BE2C (cell line): ENCODE measurements around the gene STRA6.

ENCODE experiments used
- DNase-seq: peaks from one replicate; pipeline ENCODE4 v3.0.0-alpha.2; 2020
- H3K27me3 ChIP-seq: fragments of 250-450 bp; sonication (Bioruptor Pico); 2 replicates; pipeline ENCODE4 v1.5.1; 2020; ENCODE audit warnings: mild to moderate bottlenecking
- H3K36me3 ChIP-seq: fragments of 250-450 bp; sonication (Bioruptor Pico); 2 replicates; pipeline ENCODE4 v1.5.1; 2020; ENCODE audit warnings: mild to moderate bottlenecking
- H3K4me1 ChIP-seq: fragments of 250-450 bp; sonication (Bioruptor Pico); 2 replicates; pipeline ENCODE4 v1.5.1; 2020
- H3K4me3 ChIP-seq: 2 replicates; pipeline ENCODE4 v1.5.1; 2011; ENCODE audit warnings: low read depth, low read length
- H3K9me3 ChIP-seq: fragments of 250-450 bp; sonication (Bioruptor Pico); 2 replicates; pipeline ENCODE4 v1.5.1; 2020
- CTCF ChIP-seq: IDR thresholded peaks from 2 replicates; pipeline ENCODE4 v1.5.1; 2012; ENCODE audit warnings: mild to moderate bottlenecking, low read depth, low read length

STRA6 gene

GRCh38 chr15:74244822-74245341, 42.3 kb upstream of the STRA6 start:
- no peak overlapping the region for H3K4me3 ChIP-seq
- no peak for DNase-seq
- no peaks in the 10 kb centered on the region for H3K27me3 ChIP-seq
- H3K9me3 ChIP-seq, result no peaks in the 10 kb centered on the region
- no peak for TF ChIP-seq CTCF
- no peaks in the 10 kb centered on the region for H3K36me3 ChIP-seq
- peaks cover 52% of the 10 kb centered on the region for H3K4me1 ChIP-seq

GRCh38 chr15:74243431-74243830, 40.8 kb upstream of the STRA6 start:
- Histone ChIP-seq H3K36me3 (no peaks in the 10 kb centered on the region), H3K4me3 (no peak overlapping the region), H3K9me3 (no peaks in the 10 kb centered on the region), H3K4me1 (peaks cover 65% of the 10 kb centered on the region), H3K27me3 (no peaks in the 10 kb centered on the region)
- DNase-seq, result no peak
- TF ChIP-seq CTCF, result no peak

GRCh38 chr15:74242441-74243185, 40.0 kb upstream of the STRA6 start:
- TF ChIP-seq CTCF, result no peak
- peak; percentile 57 for DNase-seq
- Histone ChIP-seq H3K36me3 (no peaks in the 10 kb centered on the region), H3K4me3 (no peak overlapping the region), H3K4me1 (peaks cover 65% of the 10 kb centered on the region), H3K27me3 (no peaks in the 10 kb centered on the region), H3K9me3 (no peaks in the 10 kb centered on the region)

GRCh38 chr15:74240897-74241614, 38.5 kb upstream of the STRA6 start:
- peaks cover 61% of the 10 kb centered on the region for H3K4me1 ChIP-seq
- H3K4me3 ChIP-seq, result no peak overlapping the region
- DNase-seq, result no peak
- H3K36me3 ChIP-seq, result no peaks in the 10 kb centered on the region
- H3K9me3 ChIP-seq, result no peaks in the 10 kb centered on the region
- no peak for TF ChIP-seq CTCF
- H3K27me3 ChIP-seq, result no peaks in the 10 kb centered on the region

- peak; percentile 99 for DNase-seq
Measured at GRCh38 chr15:74240002-74240568, 37.5 kb upstream of the STRA6 start.

More at GRCh38 chr15:74240002-74240568, 37.5 kb upstream of the STRA6 start:
- Histone ChIP-seq H3K4me1 (peaks cover 55% of the 10 kb centered on the region), H3K27me3 (no peaks in the 10 kb centered on the region), H3K9me3 (no peaks in the 10 kb centered on the region), H3K4me3 (no peak overlapping the region), H3K36me3 (no peaks in the 10 kb centered on the region)
- TF ChIP-seq CTCF, result peak; percentile 80
